Erythroblast (primary cell): Measurements from ENCODE around the gene DPY19L3.

Experiments used
- GATA1 ChIP-seq: IDR thresholded peaks from 2 replicates; pipeline ENCODE4 v1.6.1; 2011; ENCODE audit warnings: low read depth, mild to moderate bottlenecking, control low read depth, low read length, moderate library complexity
- POLR2A ChIP-seq: IDR thresholded peaks from 2 replicates; pipeline ENCODE4 v1.6.1; 2011; ENCODE audit warnings: mild to moderate bottlenecking, low read length

DNA sequence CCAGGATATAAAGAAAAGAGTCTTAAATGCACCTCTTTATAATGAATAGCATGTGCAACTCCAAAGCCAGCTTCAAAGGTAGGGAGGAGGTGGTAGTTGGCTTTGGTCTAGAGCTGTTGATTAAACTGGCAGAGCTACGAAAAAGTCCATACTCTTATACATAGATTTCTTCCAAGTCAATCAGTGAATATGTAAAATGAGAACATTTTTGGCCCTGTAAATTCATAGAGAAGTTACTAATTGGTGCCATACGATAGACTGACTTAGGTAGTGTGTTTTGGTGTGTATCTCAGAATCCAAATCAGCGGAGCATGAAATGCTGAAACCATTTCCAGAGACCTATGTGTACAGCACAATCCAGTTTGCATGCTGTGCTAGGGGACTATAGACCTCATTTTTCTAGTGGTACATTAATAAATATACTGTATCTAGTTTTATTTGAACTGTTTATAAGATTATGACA is 17.1 kb upstream of the DPY19L3 start:
- TF ChIP-seq POLR2A (no peak), GATA1 (no peak)
